ENCODE data around the gene ZNF880. TPM values are rescaled to one million over a fixed set of nuclear protein-coding genes. Genes with fewer than 3 reads are reported as not detected.

Gene ZNF880
- total and polyA plus RNA-seq, 2 experiments from 2014 or later, result 19.5 to 25.3 TPM

- Histone ChIP-seq H3K9me3 (ENCODE audit: low read depth) (no peaks in the 10 kb centered on the region), H3K4me3 (no peak overlapping the region), H3K27ac (no peak overlapping the region), H3K4me1 (ENCODE audit: low read depth) (no peaks in the 10 kb centered on the region), H3K36me3 (peaks cover 5% of the 10 kb centered on the region), H3K27me3 (no peaks in the 10 kb centered on the region)
- no peak for TF ChIP-seq CTCF (IDR thresholded peaks at IDR 0.05; ENCODE audit: low read depth, low read length)
- DNase-seq (ENCODE audit: low read depth in 1 of 2, low spot score in 1 of 2), result no peak
Measured at GRCh38 chr19:52415711-52416110, 46.0 kb downstream of the ZNF880 start.

GRCh38 chr19:52428937-52429336 is 59.2 kb downstream of the ZNF880 start, which contains the start of gene ZNF534:
ZNF534 (plus strand) TSS chr19:52429148; CDS start chr19:52431475, 2,327 bp downstream.
- H3K4me3 ChIP-seq, result no peak within 1 kb of the TSS
- DNase-seq (ENCODE audit: low read depth in 1 of 2, low spot score in 1 of 2), result no peak
- TF ChIP-seq CTCF (IDR thresholded peaks at IDR 0.05; ENCODE audit: low read depth, low read length), result no peak
- no peaks in the 10 kb centered on the region for H3K27me3 ChIP-seq
- no peaks in the 10 kb centered on the region for H3K4me1 ChIP-seq (ENCODE audit: low read depth)
- H3K27ac ChIP-seq, result no peak within 1 kb of the TSS
- H3K9me3 ChIP-seq (ENCODE audit: low read depth), result no peaks in the 10 kb centered on the region
- no peaks in the 10 kb centered on the region for H3K36me3 ChIP-seq

Other genes starting within 250 kb of the ZNF880 start
- gene ZNF616, start 230.0 kb upstream of the ZNF880 start, total RNA-seq, result 9.1 and 11.9 TPM in 2 replicates
- 7.7 and 15.3 TPM in 2 replicates for gene ZNF616, start 230.0 kb upstream of the ZNF880 start, polyA plus RNA-seq
- gene ZNF836, start 198.3 kb upstream of the ZNF880 start, total RNA-seq, result 9.4 and 13.1 TPM in 2 replicates
- gene ZNF836, start 198.3 kb upstream of the ZNF880 start, polyA plus RNA-seq, result 7.3 and 10.8 TPM in 2 replicates
- 641 and 821 TPM in 2 replicates for gene PPP2R1A, start 179.9 kb upstream of the ZNF880 start, total RNA-seq
- gene PPP2R1A, start 179.9 kb upstream of the ZNF880 start, polyA plus RNA-seq, result 724 and 813 TPM in 2 replicates
- gene ZNF766, start 100.3 kb upstream of the ZNF880 start, total RNA-seq, result 8.4 and 10.9 TPM in 2 replicates
- gene ZNF766, start 100.3 kb upstream of the ZNF880 start, polyA plus RNA-seq, result 26.5 and 27.9 TPM in 2 replicates
- gene ZNF480, start 72.8 kb upstream of the ZNF880 start, total RNA-seq, result 13.6 and 19.0 TPM in 2 replicates
- gene ZNF480, start 72.8 kb upstream of the ZNF880 start, polyA plus RNA-seq, result 20.6 and 24.7 TPM in 2 replicates
- gene ZNF610, start 33.7 kb upstream of the ZNF880 start, total RNA-seq, result 11.5 and 14.3 TPM in 2 replicates
- gene ZNF610, start 33.7 kb upstream of the ZNF880 start, polyA plus RNA-seq, result 15.7 and 23.7 TPM in 2 replicates
- gene ZNF528, start 27.9 kb downstream of the ZNF880 start, total RNA-seq, result 31.5 and 41.9 TPM in 2 replicates
- gene ZNF528, start 27.9 kb downstream of the ZNF880 start, polyA plus RNA-seq, result 15.8 and 25.0 TPM in 2 replicates
- 1.5 and 2.6 TPM in 2 replicates for gene ZNF534, start 59.2 kb downstream of the ZNF880 start, total RNA-seq
- gene ZNF534, start 59.2 kb downstream of the ZNF880 start, polyA plus RNA-seq, result 1.6 and 2.0 TPM in 2 replicates
- 3.4 and 3.8 TPM in 2 replicates for gene ZNF578, start 83.6 kb downstream of the ZNF880 start, total RNA-seq
- 2.6 and 3.1 TPM in 2 replicates for gene ZNF578, start 83.6 kb downstream of the ZNF880 start, polyA plus RNA-seq
- gene ZNF808, start 157.7 kb downstream of the ZNF880 start, total RNA-seq, result 19.0 and 22.9 TPM in 2 replicates
- 6.2 and 11.3 TPM in 2 replicates for gene ZNF808, start 157.7 kb downstream of the ZNF880 start, polyA plus RNA-seq
- gene ZNF701, start 200.4 kb downstream of the ZNF880 start, total RNA-seq, result 6.3 and 13.5 TPM in 2 replicates
- 10.8 and 11.0 TPM in 2 replicates for gene ZNF701, start 200.4 kb downstream of the ZNF880 start, polyA plus RNA-seq